GM19395 (cell line): ENCODE results near the gene SOX4.
A peak's percentile ranks its signal among the peaks of the same experiment; 100 is the strongest.
"Not testable (repeated sequence)": the region's sequence is repeated elsewhere in the genome, so short reads cannot be mapped to it uniquely, and the experiment has no call there.

Experiments used
- ATAC-seq: cut with Tn5 transposase; IDR thresholded peaks from one replicate; pipeline ENCODE4 v1.9.1; 2021; ENCODE audit warnings: mild to moderate bottlenecking, moderate library complexity; ENCODE audit not compliant: unreplicated experiment

SOX4 gene

GRCh38 chr6:21593412-21593926 lies at the start of gene SOX4:
SOX4 (plus strand) TSS chr6:21593751; CDS start chr6:21594535, 784 bp downstream.
- peak; percentile 68 for ATAC-seq

GRCh38 chr6:21552286-21552685 lies 41.3 kb upstream of the SOX4 start:
- not testable (repeated sequence) for ATAC-seq

DNA sequence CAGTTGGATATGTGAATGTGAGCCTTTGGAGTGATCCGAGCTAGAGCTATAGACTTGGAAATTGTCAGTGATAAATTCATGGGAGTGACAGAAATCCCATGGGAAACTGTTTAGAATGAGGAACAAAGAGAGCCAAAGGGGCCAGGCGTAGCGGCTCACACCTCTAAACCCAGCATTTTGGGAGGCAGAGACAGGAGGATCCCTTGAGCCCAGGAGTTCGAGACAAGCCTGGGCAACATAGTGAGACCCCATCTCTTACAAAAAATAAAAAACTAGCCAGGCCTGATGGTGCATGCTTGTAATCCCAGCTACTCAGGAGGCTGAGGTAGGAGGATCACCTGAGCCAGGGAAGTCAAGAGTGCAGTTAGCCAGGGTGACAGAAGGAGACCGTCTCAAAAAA lies 39.3 kb upstream of the SOX4 start:
- ATAC-seq = no peak

DNA sequence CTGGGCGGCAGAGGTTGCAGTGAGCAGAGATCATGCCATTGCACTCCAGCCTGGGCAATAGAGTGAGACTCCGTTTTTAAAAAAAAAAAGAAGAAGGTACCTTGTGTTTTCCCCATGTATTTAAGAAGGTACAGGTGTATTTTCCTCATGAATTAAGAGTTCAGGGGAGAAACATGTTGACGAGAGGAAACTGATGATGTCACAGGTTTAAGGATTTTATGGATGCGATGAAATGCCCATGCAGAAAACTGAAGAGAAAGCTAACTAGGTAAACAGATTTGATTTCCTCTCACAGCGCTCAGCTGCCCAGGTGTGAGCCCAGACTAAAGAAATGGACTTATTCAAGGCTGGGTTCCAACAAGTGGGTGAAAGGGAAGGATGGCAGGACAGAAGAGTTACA lies 38.4 kb upstream of the SOX4 start:
- no peak for ATAC-seq

GRCh38 chr6:21556511-21556910 lies 37.0 kb upstream of the SOX4 start:
- ATAC-seq = no peak

GRCh38 chr6:21556968-21557721 lies 36.4 kb upstream of the SOX4 start:
- ATAC-seq = no peak

DNA sequence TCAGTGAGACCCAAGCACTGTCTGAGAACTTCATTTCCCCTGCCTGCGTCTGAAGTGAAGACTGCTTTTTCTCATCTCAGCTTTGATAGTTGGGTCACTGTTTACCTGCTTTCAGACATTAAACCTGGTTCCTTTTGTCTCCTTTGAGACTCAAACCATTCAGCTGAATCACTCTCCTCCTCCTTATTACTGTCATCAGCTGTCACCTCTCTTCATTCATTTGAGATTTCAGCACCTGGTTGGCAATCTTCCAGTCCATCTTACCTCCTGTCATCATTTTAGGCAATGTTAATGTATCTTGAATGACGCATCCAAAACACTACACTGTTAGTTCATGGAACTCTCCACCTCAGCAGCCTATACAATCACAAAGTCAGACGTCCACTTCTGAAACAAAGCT lies 34.3 kb upstream of the SOX4 start:
- no peak for ATAC-seq

DNA sequence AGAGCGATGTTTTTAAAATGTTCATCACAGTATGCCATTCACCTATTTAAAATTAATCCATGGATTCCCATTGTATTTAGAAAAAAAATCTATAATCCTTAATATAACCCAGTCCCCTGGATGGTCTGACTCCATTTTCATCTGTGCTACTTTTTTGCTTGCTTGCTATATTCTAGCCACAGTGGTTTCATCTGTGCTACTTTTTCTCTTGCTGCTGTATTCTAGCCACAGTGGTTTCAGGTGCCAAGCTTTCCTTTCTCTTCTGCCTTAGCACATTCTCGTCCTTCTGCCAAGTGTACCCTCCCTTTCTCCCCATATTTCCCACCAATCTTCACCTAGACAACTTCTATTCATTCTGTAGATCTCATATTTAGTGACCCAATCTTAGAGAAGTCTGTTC lies 33.3 kb upstream of the SOX4 start:
- no peak for ATAC-seq

- no peak for ATAC-seq
Observed at GRCh38 chr6:21565431-21565830, 28.1 kb upstream of the SOX4 start.

GRCh38 chr6:21578523-21578922 lies 15.0 kb upstream of the SOX4 start:
- ATAC-seq = no peak

GRCh38 chr6:21582651-21583050 lies 10.9 kb upstream of the SOX4 start:
- no peak for ATAC-seq

DNA sequence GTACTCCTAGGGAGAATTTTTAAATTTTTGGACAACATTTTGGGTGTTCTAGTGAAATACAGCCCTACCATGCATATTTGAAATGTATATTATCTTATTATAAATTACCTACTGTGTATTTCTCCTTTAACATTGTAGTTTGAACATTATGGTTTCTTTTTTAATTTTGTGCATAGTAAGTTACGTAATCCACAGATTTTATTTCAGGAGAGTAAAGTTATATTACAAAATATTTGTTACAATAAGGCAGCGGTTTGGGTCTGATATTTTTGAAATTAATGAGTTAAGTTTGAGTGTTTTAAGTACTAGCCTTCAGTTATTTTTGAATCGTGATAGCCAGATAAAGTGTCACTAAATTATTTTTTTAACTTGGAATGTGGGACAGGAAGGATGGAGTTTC lies 7.3 kb upstream of the SOX4 start:
- ATAC-seq = no peak

DNA sequence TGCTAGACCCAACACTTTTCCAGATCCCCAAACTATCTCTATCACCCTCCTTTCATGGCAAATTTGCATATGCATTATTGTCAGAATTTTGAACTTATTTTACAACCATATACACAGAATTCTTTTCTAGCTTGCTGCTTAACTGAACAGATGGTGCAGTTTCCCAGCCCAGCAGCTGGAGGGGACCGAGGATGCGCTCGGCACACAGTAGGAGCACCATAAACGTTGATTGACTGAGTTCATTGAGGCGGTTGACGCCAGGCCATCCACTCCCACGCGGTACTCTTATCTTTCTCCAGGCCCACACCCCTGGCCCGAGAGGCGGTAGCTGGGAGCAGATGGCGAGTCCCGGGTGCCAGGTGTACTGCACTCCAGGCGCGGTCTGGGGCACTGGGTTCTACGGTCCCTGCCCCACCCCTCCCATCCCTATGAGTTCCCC lies 6.8 kb upstream of the SOX4 start:
- peak; percentile 7 for ATAC-seq

DNA sequence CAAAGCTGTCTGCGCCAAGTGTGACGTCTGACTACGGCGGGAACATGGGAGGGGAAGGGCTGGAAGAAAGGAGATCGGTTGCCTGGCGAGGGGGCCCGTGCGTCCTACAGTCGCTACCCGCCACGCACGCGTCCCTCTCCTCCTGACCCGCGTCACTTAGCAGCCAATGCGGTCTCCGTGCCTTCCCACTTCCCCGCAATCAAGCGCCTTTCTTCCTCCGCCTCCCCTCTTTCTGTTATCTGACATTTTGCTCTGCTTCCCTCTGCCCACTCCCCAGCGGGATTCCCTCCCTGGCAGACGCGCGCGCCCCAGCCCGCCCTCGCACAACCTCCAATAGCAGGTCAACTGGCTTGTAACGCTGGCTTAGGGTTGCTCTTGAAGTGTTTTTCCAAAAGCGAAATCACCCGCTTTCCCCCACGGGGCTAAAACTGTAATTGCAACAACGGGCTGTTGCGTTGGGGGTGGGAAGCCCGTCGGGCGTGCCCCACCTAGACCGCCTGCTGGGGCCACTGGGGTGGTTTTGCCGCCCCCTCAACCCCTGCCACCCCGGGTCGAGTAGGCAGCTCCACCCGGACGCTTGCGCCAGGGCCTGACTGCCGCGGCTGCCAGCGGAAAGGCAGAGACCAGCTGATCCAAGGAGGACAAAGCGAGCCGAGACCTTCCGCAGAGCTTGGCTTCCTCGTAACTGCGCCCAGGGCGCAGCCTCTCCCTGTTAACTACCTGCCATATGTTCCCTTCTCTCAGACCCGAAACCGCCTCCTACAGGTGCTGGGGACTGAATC lies 6.2 kb upstream of the SOX4 start:
- ATAC-seq = peak; percentile 43

DNA sequence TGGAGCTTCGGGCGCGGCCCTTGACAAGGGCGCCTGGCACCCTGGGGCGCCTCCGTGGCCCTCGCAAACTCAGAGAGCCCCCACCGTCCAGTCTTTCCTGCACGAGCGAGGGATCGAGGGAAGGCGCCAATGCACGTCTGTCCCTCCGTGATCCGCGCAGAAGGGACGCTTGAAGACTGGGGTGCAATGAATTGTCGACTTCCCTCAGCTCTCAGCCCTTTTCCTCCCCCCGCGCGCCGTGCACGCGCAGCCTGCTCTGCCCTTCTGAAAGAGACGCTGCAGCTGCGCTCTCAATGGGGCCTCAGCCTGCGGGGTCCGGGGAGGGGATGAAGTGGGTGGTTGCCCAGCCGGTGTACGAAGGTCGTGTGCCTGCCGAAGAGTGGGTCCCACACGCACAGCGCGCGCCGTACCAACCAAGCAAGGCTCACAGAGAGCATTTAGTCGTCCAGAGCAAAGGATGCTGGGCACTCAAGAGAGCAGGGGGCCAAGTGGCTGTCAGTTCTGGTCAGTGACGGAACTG lies 5.5 kb upstream of the SOX4 start:
- ATAC-seq = peak; percentile 47

DNA sequence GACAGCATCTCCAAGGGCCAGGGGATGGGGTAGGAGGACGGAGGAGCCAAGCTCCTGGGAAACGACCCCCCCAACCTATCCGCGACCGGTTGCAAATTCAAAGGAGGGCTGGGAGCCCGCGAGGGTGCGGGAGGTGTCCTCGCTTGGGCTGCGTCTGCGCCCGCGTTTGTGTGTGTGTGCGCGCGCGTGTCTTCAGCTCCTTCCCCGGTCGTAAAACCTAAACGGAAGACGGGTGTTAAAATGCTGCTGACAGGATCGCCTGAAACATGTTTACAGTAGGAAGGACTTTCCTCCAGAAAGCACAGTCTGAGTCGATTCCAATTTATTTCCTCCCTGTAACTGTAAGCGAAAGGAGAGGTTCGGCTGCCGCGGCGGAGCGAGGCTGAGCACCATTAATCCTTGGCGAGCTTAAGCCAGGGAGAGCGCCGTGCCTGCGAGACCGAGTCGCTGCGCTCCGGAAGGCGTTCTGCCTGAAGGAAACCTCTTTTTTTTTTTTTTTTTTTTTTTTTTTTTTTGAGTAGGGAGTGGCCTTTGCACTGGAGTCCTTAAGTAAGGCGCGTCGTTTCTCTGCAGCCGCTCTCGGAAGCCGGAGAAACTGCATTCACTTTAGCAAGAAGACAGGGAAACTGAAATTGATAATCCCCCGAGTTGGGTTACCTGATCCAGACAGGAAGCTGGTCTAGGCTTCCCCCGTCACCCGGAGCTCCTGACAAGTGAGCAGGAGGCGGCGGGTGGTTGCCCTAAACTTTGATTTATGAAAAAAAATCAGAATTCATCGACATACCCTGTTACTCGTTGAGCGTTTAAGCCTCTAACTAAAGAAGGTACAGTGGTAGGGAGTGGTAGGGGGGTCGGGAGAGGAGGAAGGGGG lies 4.8 kb upstream of the SOX4 start:
- ATAC-seq = peak; percentile 39

DNA sequence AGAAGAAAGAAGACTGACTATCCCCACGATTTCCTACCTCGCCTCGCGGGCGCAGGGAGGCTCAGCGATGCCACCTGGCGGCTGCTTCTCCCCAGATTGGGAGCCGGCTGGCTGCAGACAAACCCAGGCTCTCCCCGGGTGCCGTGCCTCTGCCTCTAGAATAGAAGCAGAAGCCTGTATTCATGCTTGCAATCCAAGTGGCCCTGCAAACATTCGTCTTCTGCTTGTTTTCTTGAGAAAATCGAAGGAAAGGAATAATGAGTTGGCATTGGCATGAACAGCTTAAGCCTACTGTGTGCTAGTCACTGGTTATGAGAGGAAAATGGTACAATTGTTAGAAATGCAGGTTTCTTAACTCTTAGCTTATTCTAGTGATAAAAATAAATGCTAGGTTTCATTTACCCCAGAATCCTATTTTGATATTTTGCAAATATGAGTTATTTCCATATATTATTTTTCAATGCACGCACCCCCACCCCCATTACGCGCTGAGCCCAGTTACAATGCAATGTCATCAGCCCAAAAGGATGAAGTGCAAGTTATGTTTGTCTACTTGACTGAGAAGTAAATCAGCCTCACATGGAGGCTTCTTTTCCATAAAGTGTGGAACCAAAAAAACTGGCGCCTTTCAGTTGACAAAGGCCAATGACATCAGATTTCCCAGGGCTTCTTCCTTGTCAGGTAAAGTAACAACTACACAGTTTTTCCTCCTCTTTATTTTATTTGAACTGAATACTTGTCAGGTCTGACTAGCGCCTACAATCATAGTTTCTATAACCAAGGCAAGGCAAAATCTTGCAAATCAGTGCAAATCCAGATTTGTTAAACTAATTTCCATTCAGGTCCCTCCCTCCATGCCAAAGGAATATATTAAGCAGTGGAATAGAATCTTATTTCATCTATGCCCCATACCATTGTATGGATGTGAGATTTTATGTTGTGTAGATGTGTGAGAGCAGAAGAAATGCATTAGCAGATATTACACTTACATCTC lies 3.9 kb upstream of the SOX4 start:
- ATAC-seq = peak; percentile 18

DNA sequence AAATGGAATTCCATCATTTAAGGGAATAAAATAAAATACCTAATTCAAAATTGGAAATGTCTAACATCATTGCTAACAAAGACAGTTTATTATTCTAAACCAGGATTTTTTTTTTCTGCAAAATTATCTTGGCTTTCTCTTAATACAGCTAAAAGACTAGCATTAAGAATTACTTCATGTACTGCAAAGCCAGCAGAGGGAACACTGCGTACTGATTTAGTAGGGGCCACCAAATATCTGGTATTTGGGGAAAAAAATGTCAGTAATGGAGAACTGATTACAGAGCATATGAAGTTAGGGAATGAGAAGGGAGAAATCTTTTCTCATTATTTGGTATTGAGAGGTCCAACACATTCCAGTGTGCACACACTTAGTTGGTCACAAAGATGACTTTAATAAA lies 3.2 kb upstream of the SOX4 start:
- no peak for ATAC-seq

GRCh38 chr6:21591446-21591845 lies 2.1 kb upstream of the SOX4 start:
- ATAC-seq = no peak

DNA sequence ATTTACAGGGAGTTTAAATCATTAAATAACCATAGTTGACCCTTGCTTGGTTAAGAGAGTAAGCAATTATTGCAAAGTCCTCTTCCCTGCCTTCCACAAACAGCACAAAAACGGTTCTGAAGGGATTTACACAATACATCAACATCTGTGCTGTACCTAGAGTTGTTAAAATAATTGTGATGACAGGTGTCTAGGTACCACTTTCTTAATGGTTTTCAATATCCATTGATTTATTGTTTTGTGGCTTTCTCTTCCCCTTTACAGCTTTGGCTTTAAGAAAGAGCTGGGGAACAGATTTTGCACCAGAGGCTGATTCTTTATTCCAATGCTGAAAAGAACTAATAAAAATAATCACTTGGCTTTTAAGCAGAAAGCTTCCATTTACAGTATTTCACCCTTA lies 598 bp upstream of the SOX4 start:
- no peak for ATAC-seq
